NCI-H748 (cell line): Measurements from ENCODE around the gene SCAPER.
"Not testable (repeated sequence)": the region's sequence is repeated elsewhere in the genome, so short reads cannot be mapped to it uniquely, and the experiment has no call there.

Experiments used
- DNase-seq: peaks from one replicate; lab custom pipeline; 2025; ENCODE audit not compliant: unreplicated experiment; lab: John Stamatoyannopoulos, UW

Gene SCAPER

DNA sequence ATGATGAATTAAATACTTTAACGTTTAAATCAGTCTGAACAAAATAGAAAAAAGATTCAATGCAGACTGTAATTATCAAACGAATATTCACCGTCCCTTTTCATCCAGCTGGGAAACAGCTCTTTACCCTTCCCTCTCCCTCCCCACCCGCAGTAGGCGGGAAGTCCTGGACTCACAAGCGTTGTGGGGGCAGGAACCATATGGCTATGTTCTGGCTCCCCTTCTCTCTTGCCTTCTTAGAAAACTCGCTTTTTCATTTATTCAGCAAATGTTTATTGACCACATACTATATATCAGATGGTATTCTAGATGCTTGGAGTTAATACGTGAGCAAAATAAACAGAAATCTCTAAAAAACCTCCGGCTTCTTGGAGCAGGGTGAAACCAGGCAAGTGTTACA lies 715 bp upstream of the SCAPER start:
- DNase-seq, result no peak

DNA sequence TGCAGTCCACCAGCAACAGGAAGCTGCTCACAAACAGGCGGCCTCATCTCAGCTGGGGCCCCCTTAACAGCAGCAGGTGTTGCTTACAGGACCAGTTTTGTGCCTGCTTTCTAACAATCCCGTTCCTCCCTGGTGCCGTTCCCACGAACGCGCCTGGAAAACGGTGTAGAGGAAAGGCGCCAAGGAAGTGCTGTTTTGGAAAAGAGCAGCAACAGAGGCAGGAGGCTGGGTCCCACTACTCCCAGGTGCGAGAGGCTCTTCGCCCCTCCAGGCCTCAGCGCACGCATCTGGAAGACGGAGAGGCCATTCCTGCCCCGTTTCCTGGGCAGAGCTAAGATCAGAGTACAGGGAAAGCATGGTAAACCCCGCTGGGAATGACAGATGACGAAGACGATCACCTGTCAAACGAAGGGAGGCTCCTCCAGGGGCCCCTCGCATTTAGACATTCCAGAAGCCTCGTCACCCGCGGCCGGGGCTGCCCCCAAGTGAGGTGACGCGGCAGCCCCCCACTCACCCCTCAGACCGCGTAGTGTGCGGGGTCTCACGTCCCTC lies 603 bp downstream of the SCAPER start:
- DNase-seq, result peak; percentile 56

DNA sequence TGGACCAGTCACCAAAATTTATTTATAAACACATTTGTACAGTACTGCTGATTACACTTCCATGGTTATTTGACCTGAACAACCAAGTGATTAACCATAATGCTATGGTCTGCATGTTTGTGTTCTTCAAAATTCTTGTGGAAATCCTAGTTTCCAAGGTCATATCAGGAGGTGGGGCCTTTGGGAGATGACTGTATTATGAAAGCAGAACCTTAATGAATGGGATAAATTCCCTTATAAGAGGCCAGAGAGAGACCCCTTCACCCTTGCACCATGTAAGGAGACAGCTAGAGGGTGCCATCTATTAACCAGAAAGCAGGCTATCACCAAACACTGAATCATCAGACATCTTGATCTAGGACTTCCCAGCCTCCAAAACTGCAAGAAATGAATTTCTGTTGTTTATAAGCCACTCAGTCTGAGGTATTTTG lies 1.9 kb downstream of the SCAPER start:
- peak; percentile 8 for DNase-seq

DNA sequence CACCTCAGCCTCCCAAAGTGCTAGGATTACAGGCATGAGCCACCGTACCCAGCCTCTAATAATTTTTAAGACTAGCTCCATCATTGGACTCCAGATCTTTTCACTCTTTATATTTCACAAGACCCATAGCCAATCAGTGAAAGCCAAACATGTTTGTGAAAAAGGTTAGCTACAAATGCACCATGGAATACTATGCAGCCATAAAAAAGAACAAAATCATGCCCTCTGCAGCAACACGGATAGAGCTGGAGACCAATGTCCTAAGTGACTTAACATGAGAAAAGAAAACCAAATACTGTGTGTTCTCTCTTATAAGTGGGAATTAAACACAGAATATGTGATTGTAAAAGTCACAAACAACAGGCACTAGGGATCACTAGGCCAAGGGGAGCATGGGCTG lies 3.2 kb downstream of the SCAPER start:
- no peak for DNase-seq

DNA sequence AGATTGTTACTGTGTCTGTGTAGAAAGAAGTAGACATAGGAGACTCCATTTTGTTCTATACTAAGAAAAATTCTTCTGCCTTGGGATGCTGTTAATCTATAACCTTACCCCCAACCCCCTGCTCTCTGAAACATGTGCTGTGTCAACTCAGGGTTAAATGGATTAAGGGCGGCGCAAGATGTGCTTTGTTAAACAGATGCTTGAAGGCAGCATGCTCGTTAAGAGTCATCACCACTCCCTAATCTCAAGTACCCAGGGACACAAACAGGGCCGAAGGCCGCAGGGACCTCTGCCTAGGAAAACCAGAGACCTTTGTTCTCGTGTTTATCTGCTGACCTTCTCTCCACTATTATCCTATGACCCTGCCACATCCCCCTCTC lies 5.2 kb downstream of the SCAPER start:
- not testable (repeated sequence) for DNase-seq

DNA sequence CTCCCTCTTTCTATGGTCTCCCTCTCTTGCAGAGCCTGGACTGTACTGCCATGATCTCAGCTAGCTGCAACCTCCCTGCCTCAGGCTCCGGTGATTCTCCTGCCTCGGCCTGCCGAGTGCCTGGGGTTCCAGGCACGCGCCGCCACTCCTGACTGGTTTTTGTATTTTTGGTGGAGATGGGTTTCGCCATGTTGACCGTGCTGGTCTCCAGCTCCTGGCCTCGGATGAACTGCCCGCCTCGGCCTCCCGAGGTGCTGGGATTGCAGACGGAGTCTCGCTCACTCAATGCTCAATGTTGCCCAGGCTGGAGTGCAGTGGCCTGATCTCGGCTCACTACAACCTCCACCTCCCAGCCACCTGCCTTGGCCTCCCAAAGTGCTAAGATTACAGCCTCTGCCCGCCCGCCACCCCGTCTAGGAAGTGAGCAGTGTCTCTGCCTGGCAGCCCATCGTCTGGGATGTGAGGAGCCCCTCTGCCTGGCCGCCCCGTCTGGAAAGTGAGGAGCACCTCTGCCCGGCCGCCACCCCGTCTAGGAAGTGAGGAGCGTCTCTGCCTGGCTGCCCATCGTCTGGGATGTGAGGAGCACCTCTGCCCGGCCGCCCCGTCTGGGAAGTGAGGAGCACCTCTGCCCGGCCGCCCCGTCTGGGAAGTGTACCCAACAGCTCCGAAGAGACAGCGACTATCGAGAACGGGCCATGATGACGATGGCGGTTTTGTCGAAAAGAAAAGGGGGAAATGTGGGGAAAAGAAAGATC lies 5.8 kb downstream of the SCAPER start:
- not testable (repeated sequence) for DNase-seq

DNA sequence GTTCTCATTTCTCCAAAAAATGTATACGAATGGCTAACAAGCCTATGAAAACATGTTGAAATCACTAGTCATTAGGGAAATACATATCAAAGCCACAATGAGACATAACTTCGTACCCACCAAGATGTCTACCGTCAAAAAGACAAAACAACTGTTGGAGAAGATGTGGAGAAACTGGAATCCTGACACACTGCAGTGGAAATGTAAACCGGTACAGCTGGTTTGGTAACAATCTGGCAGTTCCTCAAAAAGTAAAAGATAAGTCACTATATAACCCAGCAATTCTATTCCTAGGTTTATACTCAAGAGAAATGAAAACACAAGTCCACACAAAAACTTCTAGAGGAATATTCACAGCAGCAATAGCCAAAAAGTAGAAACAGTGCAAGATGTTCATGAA lies 7.0 kb downstream of the SCAPER start:
- DNase-seq, result no peak

DNA sequence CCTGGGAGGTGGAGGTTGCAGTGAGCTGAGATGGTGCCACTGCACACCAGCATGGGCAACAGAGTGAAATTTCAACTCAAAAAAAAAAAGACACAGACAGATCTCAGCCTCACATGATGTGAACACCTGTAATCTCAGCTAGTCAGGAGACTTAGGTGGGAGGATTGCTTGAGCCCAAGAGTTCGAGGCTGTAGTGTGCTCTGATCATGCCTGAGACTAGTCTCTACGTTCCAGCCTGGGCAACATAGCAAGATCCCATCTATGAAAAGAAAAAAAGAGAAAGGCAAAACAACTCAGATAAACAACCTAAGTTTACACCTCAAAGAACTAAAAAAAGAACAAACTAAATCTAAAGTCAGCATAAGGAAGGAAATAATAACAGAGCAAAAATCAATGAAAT lies 11.0 kb downstream of the SCAPER start:
- no peak for DNase-seq

DNA sequence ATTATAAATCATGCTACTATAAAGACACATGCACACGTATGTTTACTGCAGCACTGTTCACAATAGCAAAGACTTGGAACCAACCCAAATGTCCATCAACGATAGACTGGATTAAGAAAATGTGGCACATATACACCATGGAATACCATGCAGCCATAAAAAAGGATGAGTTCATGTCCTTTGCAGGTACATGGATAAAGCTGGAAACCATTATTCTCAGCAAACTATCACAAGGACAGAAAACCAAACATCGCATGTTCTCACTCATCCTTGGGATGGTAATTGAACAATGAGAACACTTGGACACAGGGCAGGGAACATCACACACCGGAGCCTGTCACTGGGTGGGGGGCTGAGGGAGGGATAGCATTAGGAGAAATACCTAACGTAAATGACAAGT lies 12.3 kb downstream of the SCAPER start:
- not testable (repeated sequence) for DNase-seq

DNA sequence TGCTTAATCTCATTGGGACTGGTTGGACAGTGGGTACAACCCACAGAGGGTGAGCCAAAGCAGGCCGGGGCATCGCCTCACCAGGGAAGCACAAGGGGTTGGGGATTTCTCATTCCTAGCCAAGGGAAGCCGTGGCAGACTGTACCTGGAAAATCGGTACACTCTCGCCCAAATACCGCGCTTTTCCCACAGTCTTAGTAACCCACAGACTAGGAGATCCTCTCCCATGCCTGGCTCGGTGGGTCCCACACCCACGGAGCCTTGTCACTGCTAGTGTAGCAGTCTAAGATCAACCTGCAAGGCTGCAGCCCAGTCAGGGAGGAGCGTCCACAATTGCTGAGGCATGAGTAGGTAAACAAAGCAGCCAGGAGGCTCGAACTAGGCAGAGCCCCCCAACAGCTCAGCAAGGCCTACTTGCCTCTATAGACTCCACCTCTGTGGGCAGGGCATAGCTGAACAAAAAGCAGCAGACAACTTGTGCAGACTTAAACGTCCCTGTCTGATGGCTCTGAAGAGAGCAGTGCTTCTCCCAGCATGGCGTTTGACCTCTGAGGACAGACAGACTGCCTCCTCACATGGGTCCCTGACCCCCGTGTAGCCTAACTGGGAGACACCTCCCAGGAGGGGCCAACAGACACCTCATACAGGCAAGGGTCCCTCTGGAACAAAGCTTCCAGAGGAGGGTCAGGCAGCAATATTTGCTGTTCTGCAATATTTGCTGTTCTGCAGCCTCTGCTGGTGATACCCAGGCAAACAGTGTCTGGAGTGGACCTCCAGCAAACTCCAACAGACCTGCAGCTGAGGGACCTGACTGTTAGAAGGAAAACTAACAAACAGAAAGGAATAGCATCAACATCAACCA lies 17.6 kb downstream of the SCAPER start:
- not testable (repeated sequence) for DNase-seq

DNA sequence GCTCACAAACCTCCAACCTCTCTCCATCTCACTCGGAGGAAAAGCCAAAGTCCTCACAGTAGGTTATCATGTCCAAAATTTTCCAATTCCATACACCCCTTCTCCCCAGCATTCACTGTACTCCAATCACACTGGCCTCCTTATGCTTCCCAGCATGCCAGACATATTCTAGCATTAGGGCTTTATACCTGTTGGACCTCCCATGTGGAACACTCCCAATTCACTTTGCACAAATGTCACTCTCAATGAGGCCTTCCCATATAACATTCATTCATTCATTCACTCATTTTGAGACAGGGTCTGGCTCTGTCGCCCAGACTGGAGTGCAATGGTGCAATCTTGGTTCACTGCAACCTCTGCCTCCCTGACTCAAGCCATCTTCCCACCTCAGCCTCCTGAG lies 19.9 kb downstream of the SCAPER start:
- DNase-seq, result no peak

DNA sequence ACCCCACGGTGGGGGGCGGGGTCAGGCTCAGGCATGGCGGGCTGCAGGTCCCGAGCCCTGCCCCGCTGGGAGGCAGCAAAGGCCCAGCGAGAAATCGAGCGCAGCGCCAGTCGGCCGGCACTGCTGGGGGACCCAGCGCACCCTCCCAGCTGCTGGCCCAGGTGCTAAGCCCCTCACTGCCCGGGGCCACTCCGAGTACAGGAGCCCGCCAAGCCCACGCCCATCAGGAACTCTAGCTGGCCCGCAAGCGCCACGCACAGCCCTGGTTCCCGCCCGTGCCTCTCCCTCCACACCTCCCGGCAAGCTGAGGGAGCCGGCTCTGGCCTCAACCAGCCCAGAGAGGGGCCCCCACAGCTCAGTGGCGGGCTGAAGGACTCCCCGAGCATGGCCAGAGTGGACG lies 29.2 kb downstream of the SCAPER start:
- no peak for DNase-seq

DNA sequence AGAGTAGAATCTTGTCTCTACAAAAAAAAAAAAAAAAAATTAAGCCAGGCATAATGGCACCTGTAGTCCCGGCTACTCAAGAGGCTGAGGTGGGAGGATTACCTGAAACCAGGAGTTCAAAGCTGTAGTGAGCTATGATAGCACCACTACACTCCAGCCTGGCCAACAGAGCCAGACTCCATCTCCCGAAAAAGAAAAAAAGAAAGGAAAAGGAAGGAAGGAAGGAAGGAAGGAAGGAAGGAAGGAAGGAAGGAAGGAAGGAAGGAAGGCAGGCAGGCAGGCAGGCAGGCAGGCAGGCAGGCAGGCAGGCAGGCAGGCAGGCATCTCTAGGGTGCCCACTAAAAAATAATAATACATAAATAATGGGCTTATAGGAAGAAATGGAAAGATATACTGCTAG lies 32.1 kb downstream of the SCAPER start:
- not testable (repeated sequence) for DNase-seq

DNA sequence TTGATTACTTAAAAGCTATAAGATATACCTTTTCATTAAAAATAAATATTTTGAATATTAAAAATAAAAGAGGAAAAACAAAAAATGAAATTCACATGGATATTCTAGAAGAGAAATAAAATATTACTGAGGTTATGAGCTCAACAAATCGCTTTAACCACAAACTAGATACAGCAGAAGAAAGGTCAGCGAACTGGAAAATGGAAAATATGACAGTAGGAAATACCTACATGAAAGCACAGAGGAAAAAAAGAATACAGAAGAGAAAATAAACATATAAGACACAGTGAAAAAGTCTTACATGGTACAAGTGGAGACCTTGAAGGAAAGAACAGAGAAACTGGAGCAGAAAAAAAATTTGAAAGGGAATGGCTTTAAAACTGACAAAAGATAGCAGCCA lies 33.2 kb downstream of the SCAPER start:
- DNase-seq, result no peak

DNA sequence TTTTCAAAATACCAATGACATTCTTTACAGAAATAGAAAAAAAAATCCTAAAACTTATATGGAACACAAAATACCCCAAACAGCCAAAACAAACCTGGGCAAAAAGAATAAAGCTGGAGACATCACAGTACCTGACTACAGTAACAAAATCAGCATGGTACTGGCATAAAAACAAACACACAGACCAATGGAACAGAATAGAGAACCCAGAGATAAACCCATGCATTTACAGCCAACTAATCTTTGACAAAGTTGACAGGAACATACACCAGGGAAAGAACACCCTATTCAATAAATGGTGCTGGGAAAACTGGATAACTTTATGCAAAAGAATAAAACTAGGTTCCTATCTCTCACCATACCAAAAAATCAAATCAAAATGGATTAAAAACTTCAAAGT lies 36.4 kb downstream of the SCAPER start:
- no peak for DNase-seq

DNA sequence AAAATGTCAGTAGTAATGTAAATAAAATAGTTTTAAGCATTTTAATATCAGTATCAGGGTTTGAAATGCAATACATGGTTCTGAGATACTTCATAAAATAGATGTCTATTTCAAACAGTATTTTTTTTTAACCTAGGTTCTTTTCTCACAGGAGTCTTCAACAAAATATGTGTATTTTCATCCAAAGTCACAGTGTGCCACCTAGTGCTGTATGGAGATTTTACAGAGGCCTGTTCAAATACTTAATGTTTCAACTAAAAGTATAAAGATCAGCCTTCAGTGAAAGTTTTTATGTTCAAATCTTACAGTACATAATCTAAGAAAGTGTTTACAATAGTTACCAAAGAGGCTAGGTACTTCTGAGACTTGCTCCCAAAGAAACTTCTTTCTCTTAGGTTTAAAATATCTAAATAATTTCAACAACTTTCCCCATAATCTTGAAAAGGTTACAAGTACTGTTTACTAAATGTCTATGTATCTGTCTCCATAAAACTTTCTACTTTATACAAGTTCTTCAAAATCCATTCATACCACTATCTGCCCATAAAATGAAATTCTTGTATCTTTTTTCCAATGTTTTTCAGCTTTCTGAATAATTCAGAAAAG lies 38.3 kb downstream of the SCAPER start:
- DNase-seq, result peak; percentile 20

DNA sequence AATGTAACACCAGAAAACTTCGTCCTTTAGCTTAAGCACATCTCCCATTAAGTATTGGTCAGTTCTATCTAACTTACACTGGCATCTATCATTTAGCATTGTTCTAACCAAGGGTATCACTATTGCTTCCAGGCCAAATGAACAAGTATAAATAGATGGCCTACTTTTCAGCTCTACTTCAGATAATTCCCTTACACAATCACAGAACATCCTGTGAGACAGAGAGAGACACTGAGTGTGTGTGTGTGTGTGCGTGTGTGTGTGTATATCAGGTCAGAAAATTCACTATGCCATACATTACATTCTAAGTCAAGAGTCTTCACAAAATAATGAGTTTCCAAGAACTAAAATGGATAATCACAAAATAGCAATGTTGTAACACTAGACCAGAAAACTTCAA lies 39.1 kb downstream of the SCAPER start:
- no peak for DNase-seq

DNA sequence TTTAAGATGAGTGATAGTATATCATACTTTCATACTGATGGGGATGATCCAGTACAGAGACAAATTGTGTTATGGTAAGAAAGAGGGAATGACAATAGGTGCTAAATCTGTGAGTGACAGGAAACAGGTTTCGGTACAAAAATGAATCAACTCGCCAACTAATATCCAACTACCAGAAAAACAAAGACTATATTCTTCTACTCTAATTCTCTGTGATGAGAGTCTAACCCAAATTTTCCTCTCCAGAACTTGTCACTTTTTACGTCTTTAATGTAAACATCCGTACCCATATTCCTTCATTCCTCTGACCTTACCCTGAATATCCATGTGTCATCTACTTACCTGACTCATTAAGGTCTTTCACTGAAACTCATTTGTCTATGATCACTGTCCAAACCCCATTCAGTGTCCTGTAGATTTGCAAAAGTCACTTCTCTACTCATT lies 39.6 kb downstream of the SCAPER start:
- no peak for DNase-seq

DNA sequence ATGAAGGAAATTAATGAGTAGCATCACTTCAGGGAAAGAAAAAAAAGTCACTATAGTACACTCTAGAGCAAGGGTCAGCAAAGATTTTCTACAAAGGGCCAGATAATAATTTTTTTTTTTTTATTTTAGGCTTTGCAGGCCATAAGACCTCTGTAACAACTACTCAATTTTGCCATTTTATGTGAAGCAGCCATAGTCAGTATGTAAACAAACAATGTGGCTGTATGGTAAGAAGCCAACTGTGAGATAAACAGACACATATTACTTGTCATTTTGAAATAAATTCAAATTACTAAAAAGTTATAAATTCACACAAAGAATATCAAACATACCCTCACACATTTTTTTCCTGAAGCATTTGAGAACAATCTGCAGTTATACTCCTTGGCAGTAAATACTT lies 40.6 kb downstream of the SCAPER start:
- no peak for DNase-seq

DNA sequence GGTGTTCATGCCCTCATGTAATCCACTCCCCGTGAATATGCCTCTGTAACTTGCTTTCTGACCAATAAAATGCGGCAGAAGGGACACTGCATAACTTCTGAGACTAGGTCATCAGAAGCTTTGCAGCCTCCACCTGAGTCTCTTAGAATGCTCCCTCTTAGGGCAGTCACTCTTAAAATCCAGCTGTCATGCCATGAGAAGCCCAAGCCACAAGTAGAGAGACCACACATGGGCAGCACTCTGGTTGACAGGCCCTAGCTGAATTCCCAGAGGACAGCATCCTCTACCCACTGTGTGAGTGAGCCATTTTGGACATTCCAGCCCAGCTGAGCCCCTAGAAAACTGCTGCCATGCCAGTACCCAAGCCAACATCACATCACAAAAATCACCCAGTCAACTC lies 41.4 kb downstream of the SCAPER start:
- DNase-seq, result no peak

DNA sequence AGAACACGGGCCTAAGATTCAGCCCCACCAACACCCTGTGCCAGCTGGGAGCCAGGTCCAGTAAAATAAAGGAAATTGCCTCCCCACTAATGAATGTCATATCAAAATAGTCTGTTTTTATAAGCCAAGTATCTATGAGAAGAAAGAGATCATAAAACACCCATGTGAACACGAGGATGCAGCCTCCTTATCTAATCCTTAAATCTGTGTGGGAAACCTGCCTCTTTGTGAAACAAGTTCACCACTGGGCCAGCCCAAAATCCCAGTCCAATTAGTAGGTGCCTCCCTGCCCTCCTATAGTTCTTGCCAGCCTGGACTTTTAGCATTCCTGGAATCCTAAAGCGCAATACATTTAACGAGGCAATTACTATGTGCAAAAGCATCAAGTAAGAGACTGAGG lies 42.0 kb downstream of the SCAPER start:
- no peak for DNase-seq
